T-helper 9 cell (primary cell): Measurements from ENCODE around the gene MYO5C.

Experiments used
- DNase-seq: peaks from one replicate; pipeline ENCODE4 v3.0.0-alpha.2; 2020
- total RNA-seq, 2 donors: gene quantifications; one replicate each; lab custom pipeline; 2026; lab: John Stamatoyannopoulos, UW

Gene MYO5C
- total RNA-seq: 0.72 to 1.5 reads per million in 2 donors

- no peak for DNase-seq
Observed at GRCh38 chr15:52295421-52296001, at the start of gene MYO5C. TSS of gene MYO5C (minus strand) at chr15:52295804. CDS start at chr15:52295636, 168 bp downstream.

- DNase-seq: no peak
Observed at GRCh38 chr15:52344592-52344991, 49.0 kb upstream of the MYO5C start.

GRCh38 chr15:52343831-52344230 is 48.2 kb upstream of the MYO5C start:
- DNase-seq: no peak

GRCh38 chr15:52340093-52340492 is 44.5 kb upstream of the MYO5C start:
- no peak for DNase-seq

- DNase-seq: no peak
Observed at GRCh38 chr15:52338891-52339290, 43.3 kb upstream of the MYO5C start.

GRCh38 chr15:52338058-52338457 is 42.5 kb upstream of the MYO5C start:
- DNase-seq: no peak

- no peak for DNase-seq
Observed at GRCh38 chr15:52337198-52337853, 41.7 kb upstream of the MYO5C start.

GRCh38 chr15:52336529-52336928 is 40.9 kb upstream of the MYO5C start:
- no peak for DNase-seq

- no peak for DNase-seq
Observed at GRCh38 chr15:52334491-52335160, 39.0 kb upstream of the MYO5C start.

GRCh38 chr15:52331490-52332240 is 36.1 kb upstream of the MYO5C start:
- peak; percentile 6 for DNase-seq

GRCh38 chr15:52329987-52330386 is 34.4 kb upstream of the MYO5C start:
- DNase-seq: no peak

GRCh38 chr15:52329150-52329549 is 33.5 kb upstream of the MYO5C start:
- DNase-seq: no peak

GRCh38 chr15:52328680-52329079 is 33.1 kb upstream of the MYO5C start:
- DNase-seq: no peak

GRCh38 chr15:52326756-52327155 is 31.2 kb upstream of the MYO5C start:
- DNase-seq: no peak

GRCh38 chr15:52324109-52324508 is 28.5 kb upstream of the MYO5C start:
- DNase-seq: no peak

- DNase-seq: no peak
Observed at GRCh38 chr15:52318729-52319500, 23.3 kb upstream of the MYO5C start.

GRCh38 chr15:52317688-52318087 is 22.1 kb upstream of the MYO5C start:
- DNase-seq: no peak

GRCh38 chr15:52317022-52317421 is 21.4 kb upstream of the MYO5C start:
- DNase-seq: no peak

- DNase-seq: no peak
Observed at GRCh38 chr15:52309154-52309548, 13.5 kb upstream of the MYO5C start.

GRCh38 chr15:52308446-52309153 is 13.0 kb upstream of the MYO5C start:
- no peak for DNase-seq

- no peak for DNase-seq
Observed at GRCh38 chr15:52307847-52308246, 12.2 kb upstream of the MYO5C start.

GRCh38 chr15:52306270-52306669 is 10.7 kb upstream of the MYO5C start:
- DNase-seq: no peak
